ENCODE results near the gene EDDM3A.
A peak's percentile ranks its signal among the peaks of the same experiment; 100 is the strongest.
"Not testable (repeated sequence)": the region's sequence is repeated elsewhere in the genome, so short reads cannot be mapped to it uniquely, and the experiment has no call there.

EDDM3A gene, protein sequence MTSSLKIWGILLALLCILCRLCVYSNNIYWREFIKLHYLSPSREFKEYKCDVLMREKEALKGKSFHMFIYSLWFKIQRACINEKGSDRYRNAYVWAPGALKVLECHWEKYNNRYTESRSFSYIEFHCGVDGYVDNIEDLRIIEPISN

DNA sequence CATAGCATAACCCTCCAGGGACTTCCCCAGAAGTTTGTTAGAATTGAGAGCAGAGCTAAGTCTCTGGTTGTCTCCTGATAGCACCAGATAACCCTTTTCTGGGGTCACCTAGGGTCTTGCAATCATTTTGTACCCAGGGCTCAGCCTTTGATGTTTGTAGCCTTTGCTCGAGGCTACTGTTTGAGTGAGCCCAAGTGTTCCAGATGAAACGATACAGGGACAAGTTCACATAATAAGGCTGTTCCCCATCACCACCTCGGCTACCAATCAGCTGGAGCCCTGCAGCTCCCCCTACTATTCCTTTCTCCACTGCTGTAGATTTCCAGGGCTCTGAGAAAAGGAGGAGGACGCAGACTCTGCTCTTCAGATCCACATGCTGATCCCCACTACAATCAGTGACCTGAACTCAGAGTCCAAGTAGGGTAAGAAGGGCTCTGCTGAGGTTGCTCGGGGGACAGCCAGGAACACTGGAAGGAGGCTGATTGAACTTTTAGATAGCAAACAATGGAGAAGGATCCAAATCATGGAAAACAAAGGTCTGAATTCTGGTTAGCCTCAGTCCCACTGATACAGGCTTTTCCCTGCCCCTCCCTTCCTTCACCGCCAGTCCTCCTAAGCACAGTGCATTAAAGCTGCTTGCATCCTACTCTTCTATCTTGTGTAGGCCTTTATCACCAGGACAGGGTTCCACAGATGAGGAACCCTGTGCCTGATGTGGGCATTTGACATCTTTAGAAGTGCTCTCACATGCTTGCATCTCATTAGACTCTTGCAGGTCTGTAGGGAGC lies at the start of gene EDDM3A:
TSS of gene EDDM3A (plus strand) at position 317 of the 788 bp plus-strand sequence. CDS start 1,694 bp downstream, outside the sequence.
- H3K4me1 ChIP-seq = peaks cover 0 to 22% (median 0%) of the 10 kb centered on the region in 10 experiments; a peak in 4 of 20 replicates
- no peak within 1 kb of the TSS for H3K4me3 ChIP-seq
- no peaks in the 10 kb centered on the region for H4K20me1 ChIP-seq
- no peaks in the 10 kb centered on the region for H3K36me3 ChIP-seq
- peak within 1 kb of the TSS in 2 of 11 experiments; percentile 39 to 61; a peak in 4 of 22 replicates for H3K4me2 ChIP-seq
- no peak within 1 kb of the TSS for H3K9ac ChIP-seq
- H3K27me3 ChIP-seq = no peaks in the 10 kb centered on the region
- H3K27ac ChIP-seq = no peak within 1 kb of the TSS
- TF ChIP-seq Cebpa-rat (IDR thresholded peaks at IDR 0.05) = no peak
- peaks cover 0 to 5% (median 0%) of the 10 kb centered on the region in 11 experiments; a peak in 5 of 22 replicates for H3K9me3 ChIP-seq (replicated peaks in 1 of 11)

DNA sequence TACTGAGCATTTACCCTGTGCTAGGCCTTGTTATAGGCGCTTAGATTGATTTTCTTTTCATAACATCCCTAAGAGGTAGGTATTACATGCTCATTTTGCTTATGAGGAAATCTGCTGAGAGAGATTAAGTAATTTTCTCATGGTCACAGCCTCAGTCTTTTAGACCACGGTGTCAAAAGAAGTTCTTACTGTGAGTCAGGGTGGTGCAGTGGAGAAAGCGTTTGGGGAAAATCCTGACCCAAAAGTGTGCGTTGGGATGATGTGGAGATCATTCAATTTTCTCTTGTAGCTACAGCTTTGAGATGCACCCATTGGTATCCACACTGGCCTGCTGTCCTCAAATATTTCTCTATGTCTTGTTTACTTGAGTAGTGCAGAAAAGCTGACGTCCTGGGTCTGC lies 48.9 kb upstream of the EDDM3A start:
- H4K20me1 ChIP-seq = no peaks in the 10 kb centered on the region

DNA sequence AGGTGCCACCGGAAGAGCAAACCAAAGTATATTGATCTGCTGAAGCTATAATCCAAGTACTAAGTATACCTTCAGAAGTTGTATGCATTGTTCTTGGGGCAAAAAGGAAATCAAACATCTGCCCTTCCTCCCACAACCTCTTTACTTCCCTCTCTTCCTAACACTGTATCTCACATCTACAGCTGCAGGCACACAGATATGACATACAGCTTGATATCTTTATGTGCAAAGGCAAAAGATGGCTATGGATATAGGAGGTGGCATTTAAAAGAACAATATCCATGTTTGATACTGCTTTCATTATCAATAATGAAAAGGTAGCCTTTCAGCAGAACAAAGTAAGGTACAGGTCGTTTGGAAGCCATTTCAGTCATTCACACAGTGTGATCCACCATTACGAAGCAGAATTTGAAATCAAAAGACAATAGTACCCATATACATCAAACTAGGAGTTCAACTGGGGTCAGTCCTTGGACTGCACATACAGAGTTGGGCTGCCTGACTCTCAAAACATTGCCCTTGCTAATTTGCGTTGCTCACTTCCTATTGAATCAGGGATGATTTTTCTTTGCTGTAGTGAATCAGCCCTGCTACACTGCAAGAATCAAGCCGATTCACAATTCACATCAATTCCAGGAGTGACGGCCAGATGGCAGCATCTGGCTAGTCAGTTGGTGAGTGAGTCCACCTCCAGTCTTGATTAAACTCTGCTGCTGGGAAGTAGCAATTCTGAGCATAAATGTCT lies 48.2 kb upstream of the EDDM3A start:
- Histone ChIP-seq H3K4me3 (no peak overlapping the region), H3K4me2 (peak overlapping the region in 5 of 11 experiments; percentile 12 to 67 (median 56); a peak in 9 of 22 replicates), H3K36me3 (no peaks in the 10 kb centered on the region), H3K9me3 (replicated peaks in 1 of 11) (peaks cover 0 to 13% (median 0%) of the 10 kb centered on the region in 11 experiments; a peak in 3 of 22 replicates), H3K27me3 (no peaks in the 10 kb centered on the region), H3K9ac (no peak overlapping the region), H3K4me1 (peaks cover 0 to 29% (median 2%) of the 10 kb centered on the region in 10 experiments; a peak in 8 of 20 replicates), H4K20me1 (no peaks in the 10 kb centered on the region), H3K27ac (no peak overlapping the region)
- no peak for TF ChIP-seq Cebpa-rat (IDR thresholded peaks at IDR 0.05)

More for the DNA sequence above, 48.9 kb upstream of the EDDM3A start:
- peaks cover 0 to 13% (median 0%) of the 10 kb centered on the region in 11 experiments; a peak in 3 of 22 replicates for H3K9me3 ChIP-seq (replicated peaks in 1 of 11)
- no peaks in the 10 kb centered on the region for H3K27me3 ChIP-seq
- no peaks in the 10 kb centered on the region for H3K36me3 ChIP-seq
- peaks cover 0 to 29% (median 2%) of the 10 kb centered on the region in 10 experiments; a peak in 8 of 20 replicates for H3K4me1 ChIP-seq
- H3K4me2 ChIP-seq = peak overlapping the region in 5 of 11 experiments; percentile 12 to 67 (median 56); a peak in 7 of 22 replicates
- H3K27ac ChIP-seq = no peak overlapping the region
- H3K9ac ChIP-seq = no peak overlapping the region
- no peak for TF ChIP-seq Cebpa-rat (IDR thresholded peaks at IDR 0.05)
- no peak overlapping the region for H3K4me3 ChIP-seq

DNA sequence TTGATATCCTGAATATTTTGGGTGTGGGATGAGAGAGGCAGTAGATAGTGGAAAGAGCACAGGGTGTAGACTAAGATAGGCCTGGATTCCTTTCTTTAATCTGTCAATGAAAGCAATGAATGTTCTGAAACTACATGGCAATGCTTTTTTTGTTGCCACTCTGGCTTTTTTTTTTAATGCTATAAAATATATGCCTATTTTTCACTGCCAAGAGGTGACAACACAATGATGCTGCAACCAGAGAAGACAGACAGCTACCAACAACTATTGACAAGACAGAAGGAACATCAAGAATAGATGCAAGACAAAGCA lies 47.7 kb upstream of the EDDM3A start:
- no peaks in the 10 kb centered on the region for H3K36me3 ChIP-seq
- TF ChIP-seq Cebpa-rat (IDR thresholded peaks at IDR 0.05) = no peak
- H3K4me3 ChIP-seq = no peak overlapping the region
- H3K4me2 ChIP-seq = peak overlapping the region in 2 of 11 experiments; percentile 25 to 67; a peak in 3 of 22 replicates
- peaks cover 0 to 13% (median 0%) of the 10 kb centered on the region in 11 experiments; a peak in 3 of 22 replicates for H3K9me3 ChIP-seq (replicated peaks in 1 of 11)
- peaks cover 0 to 29% (median 2%) of the 10 kb centered on the region in 10 experiments; a peak in 8 of 20 replicates for H3K4me1 ChIP-seq
- no peaks in the 10 kb centered on the region for H4K20me1 ChIP-seq
- no peak overlapping the region for H3K27ac ChIP-seq
- no peak overlapping the region for H3K9ac ChIP-seq
- H3K27me3 ChIP-seq = no peaks in the 10 kb centered on the region

DNA sequence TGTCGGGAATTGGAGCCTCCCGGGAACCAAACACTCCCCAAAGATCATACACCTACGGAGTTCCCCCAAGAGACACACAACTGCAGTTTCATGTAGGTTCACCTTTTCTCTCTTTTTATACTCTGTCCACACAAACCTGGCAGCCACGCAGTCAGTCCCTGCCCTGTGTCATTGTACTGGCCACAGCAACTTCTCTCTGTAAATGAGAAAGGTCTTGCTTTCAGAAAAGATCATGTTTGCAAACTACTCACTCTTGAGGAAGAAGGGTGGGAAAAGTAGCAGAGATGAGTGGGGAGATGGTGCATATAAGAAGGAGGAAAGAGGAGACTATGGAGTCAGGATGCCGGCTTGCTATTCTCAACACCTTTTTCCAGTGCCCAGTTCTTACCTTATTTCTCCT lies 46.8 kb upstream of the EDDM3A start:
- Histone ChIP-seq H3K4me2 (0 out of 22 replicates have a peak overlapping the region, but pooled peaks of 1 of the 11 experiments have one; percentile 1), H3K4me1 (peaks cover 0 to 29% (median 2%) of the 10 kb centered on the region in 10 experiments; a peak in 8 of 20 replicates), H3K27me3 (no peaks in the 10 kb centered on the region), H4K20me1 (no peaks in the 10 kb centered on the region), H3K9ac (peak overlapping the region in 1 of 11 experiments; percentile 2; a peak in 1 of 22 replicates), H3K27ac (no peak overlapping the region), H3K36me3 (no peaks in the 10 kb centered on the region), H3K9me3 (replicated peaks in 1 of 11) (peaks cover 0 to 13% (median 0%) of the 10 kb centered on the region in 11 experiments; a peak in 3 of 22 replicates), H3K4me3 (no peak overlapping the region)
- TF ChIP-seq Cebpa-rat (IDR thresholded peaks at IDR 0.05) = no peak

DNA sequence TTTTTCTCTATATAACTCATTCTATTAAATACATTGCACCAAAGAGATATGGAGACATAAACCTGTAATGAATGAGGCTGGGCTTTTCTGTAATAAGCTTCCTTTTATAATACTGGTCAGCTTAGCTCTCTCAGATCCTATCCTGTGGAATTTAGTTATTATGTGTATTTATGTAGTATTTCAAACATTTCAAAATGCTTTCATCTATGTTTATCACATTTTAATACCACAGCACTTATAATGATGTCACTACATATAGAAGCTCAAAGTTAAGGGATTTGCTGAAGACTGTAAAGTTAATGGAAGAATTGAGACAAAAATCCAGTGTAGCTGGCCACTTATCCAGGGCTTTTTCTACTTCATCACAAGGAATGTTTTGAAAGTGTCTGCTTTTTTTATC lies 45.8 kb upstream of the EDDM3A start:
- H3K9me3 ChIP-seq (replicated peaks in 1 of 11) = peaks cover 0 to 19% (median under 1%) of the 10 kb centered on the region in 11 experiments; a peak in 9 of 22 replicates
- H3K4me2 ChIP-seq = no peak overlapping the region
- H3K27ac ChIP-seq = no peak overlapping the region
- H3K27me3 ChIP-seq = no peaks in the 10 kb centered on the region
- TF ChIP-seq Cebpa-rat (IDR thresholded peaks at IDR 0.05) = no peak
- H3K9ac ChIP-seq = no peak overlapping the region
- H3K4me3 ChIP-seq = no peak overlapping the region
- no peaks in the 10 kb centered on the region for H3K36me3 ChIP-seq
- H4K20me1 ChIP-seq = no peaks in the 10 kb centered on the region
- H3K4me1 ChIP-seq = peaks cover 0 to 29% (median 2%) of the 10 kb centered on the region in 10 experiments; a peak in 8 of 20 replicates

DNA sequence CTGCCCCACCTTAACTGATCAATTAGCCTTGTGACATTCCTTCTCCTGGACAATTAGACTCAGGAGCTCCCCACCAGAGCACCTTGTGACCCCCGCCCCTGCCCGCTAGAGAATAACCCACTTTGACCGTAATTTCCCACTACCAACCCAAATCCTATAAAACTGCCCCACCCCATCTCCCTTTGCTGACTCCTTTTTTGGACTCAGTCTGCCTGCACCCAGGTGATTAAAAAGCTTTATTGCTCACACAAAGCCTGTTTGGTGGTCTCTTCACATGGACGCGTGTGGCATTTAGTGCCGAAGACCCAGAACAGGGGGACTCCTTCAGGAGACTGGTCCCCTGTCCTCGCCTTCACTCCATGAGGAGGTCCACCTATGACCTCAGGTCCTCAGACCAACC lies 44.7 kb upstream of the EDDM3A start:
- Histone ChIP-seq H3K4me1 (peaks cover 0 to 25% (median 2%) of the 10 kb centered on the region in 10 experiments; a peak in 8 of 20 replicates), H3K9me3 (replicated peaks in 1 of 11) (peaks cover 5 to 29% (median 10%) of the 10 kb centered on the region in 11 experiments)
- not testable (repeated sequence) for H3K27ac ChIP-seq, H3K9ac ChIP-seq, H3K27me3 ChIP-seq, H4K20me1 ChIP-seq, H3K4me2 ChIP-seq, H3K4me3 ChIP-seq, H3K36me3 ChIP-seq

DNA sequence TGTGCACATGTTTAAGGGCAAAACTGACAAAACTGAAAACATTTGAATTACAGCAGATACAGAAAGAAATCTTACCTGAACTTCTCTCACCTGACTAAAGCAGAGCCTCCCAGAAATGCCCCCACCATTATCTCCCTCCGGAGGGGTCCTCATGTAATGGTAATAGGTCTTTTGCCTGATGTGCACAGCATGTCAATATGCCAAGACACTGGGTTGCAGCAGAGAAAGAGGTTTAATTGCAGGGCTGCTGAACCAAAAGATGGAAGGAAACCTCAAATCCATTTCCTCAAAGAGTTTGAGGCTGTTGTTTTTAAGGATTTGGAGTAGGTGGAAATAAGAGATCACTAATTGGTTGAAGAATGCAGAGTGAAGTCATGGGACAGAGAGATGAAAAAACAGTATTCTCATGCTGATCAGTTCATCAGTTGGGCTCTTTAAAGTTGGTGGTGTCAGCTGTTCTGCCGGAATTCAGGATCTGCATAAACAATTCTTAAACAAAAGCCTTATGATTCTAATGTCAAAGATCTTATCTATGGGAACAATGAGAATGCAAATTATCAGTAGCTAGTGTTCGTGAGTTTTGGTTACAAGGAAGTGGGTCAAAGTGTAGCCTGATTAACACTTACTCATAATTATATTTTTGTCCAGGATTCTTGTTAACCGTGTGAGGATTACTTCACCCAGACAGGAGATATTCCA lies 38.9 kb upstream of the EDDM3A start:
- no peak for TF ChIP-seq Cebpa-rat (IDR thresholded peaks at IDR 0.05)
- H3K27ac ChIP-seq = no peak overlapping the region
- no peak overlapping the region for H3K9ac ChIP-seq
- H3K9me3 ChIP-seq (replicated peaks in 1 of 11) = peaks cover 16 to 28% (median 22%) of the 10 kb centered on the region in 11 experiments
- peak overlapping the region in 3 of 11 experiments; percentile 6 to 44 (median 7); a peak in 4 of 22 replicates for H3K4me2 ChIP-seq
- peaks cover 0 to 17% (median 0%) of the 10 kb centered on the region in 10 experiments; a peak in 7 of 20 replicates for H3K4me1 ChIP-seq
- no peak overlapping the region for H3K4me3 ChIP-seq
- no peaks in the 10 kb centered on the region for H3K27me3 ChIP-seq
- no peaks in the 10 kb centered on the region for H3K36me3 ChIP-seq
- no peaks in the 10 kb centered on the region for H4K20me1 ChIP-seq

Measured in BLaER1 treated with 17β-estradiol and CSF1 and Interleukin-3, amounts not matched to agents 10 nM and 100 nM (cell line).